Renal cortex interstitium (tissue), 11 donors: ENCODE measurements around the gene MOK. TPM values are rescaled to one million over a fixed set of nuclear protein-coding genes. Genes with fewer than 3 reads are reported as not detected.

Experiments used
- DNase-seq, 11 donors: peaks; one replicate each; pipeline ENCODE4 v3.0.0-alpha.2; 2013; ENCODE audit warnings: low read depth in 9 of 11, low spot score in 4 of 11; ENCODE audit errors: extremely low read depth in 1 of 11
- polyA plus RNA-seq, 3 donors: library from polyadenylated mRNA; unstranded; fragments of 120-200 nt; gene quantifications; one replicate each; pipeline ENCODE4 v1.2.1, GENCODE V29; 2013; ENCODE audit not compliant: insufficient read length in 3 of 3

Gene MOK
- polyA plus RNA-seq, 3 donors: 27.2 to 39.3 (median 28.0) TPM

GRCh38 chr14:102297436-102298170, 7.4 kb downstream of the MOK start:
- DNase-seq: no peak

GRCh38 chr14:102295270-102295669, 9.7 kb downstream of the MOK start:
- DNase-seq: no peak

- no peak for DNase-seq
Measured at GRCh38 chr14:102293781-102294180, 11.2 kb downstream of the MOK start.

- DNase-seq: no peak
Measured at GRCh38 chr14:102292441-102292840, 12.5 kb downstream of the MOK start.

GRCh38 chr14:102288139-102288538, 16.8 kb downstream of the MOK start:
- DNase-seq: no peak

GRCh38 chr14:102285106-102285505, 19.9 kb downstream of the MOK start:
- no peak for DNase-seq

GRCh38 chr14:102283631-102284129, 21.3 kb downstream of the MOK start:
- no peak for DNase-seq

- no peak for DNase-seq
Measured at GRCh38 chr14:102282751-102283465, 22.1 kb downstream of the MOK start.

GRCh38 chr14:102280376-102280962, 24.5 kb downstream of the MOK start:
- DNase-seq: no peak

- no peak for DNase-seq
Measured at GRCh38 chr14:102279688-102280348, 25.1 kb downstream of the MOK start.

- DNase-seq: no peak
Measured at GRCh38 chr14:102279282-102279681, 25.7 kb downstream of the MOK start.

- no peak for DNase-seq
Measured at GRCh38 chr14:102278631-102278935, 26.4 kb downstream of the MOK start.

- no peak for DNase-seq
Measured at GRCh38 chr14:102277874-102278630, 26.9 kb downstream of the MOK start.

GRCh38 chr14:102275866-102276265, 29.1 kb downstream of the MOK start:
- DNase-seq: no peak

- DNase-seq: no peak
Measured at GRCh38 chr14:102272392-102272791, 32.6 kb downstream of the MOK start.

- no peak for DNase-seq
Measured at GRCh38 chr14:102264775-102265174, 40.2 kb downstream of the MOK start.

- no peak for DNase-seq
Measured at GRCh38 chr14:102264355-102264754, 40.6 kb downstream of the MOK start.

GRCh38 chr14:102262929-102263462, 42.0 kb downstream of the MOK start:
- DNase-seq: peak in 3 of 11 donors; percentile 6 to 7 (median 7)

GRCh38 chr14:102258136-102258535, 46.8 kb downstream of the MOK start:
- DNase-seq: no peak
